RPMI7951 (cell line): ENCODE measurements around the gene TASP1. TPM values are rescaled to one million over a fixed set of nuclear protein-coding genes. Genes with fewer than 3 reads are reported as not detected.
"Not testable (repeated sequence)": the region's sequence is repeated elsewhere in the genome, so short reads cannot be mapped to it uniquely, and the experiment has no call there.

ENCODE experiments used
- DNase-seq: peaks from one replicate; pipeline ENCODE4 v3.0.0-alpha.2; 2012; ENCODE audit warnings: low read depth
- total RNA-seq: library from RNA; depleted of rRNA; stranded (reverse); fragments of >200 nt; shearing (Covaris generic); gene quantifications from 2 replicates; pipeline ENCODE4 v1.2.3, GENCODE V29; 2014

Gene TASP1
- total RNA-seq, 1 experiment from 2014 or later: 9.6 TPM

DNA sequence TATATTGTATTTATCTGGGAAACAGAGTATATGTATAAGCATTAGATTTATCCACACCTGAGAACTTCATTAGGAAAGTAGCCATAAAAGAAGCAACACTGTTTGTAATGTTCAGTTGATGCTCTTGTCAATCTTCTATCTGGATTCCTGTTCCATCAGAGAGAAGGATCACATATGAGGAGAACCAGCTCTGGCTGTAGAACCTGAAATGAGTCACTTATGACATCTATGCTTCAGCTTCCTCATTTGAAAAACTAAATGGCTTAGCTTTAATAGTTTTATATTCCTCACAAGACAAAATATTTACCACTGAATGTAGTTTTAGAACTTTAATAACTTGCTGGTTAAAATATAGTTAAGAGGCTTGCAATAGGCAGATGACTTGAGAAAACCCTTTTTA is 144.7 kb downstream of the TASP1 start:
- peak; percentile 13 for DNase-seq

DNA sequence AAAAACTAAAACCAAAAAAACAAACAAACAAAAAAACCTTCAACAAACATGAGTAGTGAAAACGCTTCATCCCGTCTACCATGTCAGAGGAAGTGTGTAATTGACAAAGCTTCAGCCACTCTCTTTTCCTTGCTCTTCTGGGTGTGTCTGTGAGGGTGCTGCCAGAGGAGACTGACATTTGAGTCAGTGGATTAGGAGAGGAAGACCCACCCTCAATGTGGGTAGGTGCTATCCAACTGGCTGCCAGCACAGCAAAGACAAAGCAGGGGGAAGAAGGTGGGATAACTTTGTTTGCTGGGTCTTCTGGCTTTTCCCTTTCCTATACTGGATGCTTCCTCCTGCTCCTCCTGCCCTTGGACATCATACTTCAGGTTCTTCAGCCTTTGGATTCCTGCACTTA is 145.6 kb downstream of the TASP1 start:
- DNase-seq: no peak

DNA sequence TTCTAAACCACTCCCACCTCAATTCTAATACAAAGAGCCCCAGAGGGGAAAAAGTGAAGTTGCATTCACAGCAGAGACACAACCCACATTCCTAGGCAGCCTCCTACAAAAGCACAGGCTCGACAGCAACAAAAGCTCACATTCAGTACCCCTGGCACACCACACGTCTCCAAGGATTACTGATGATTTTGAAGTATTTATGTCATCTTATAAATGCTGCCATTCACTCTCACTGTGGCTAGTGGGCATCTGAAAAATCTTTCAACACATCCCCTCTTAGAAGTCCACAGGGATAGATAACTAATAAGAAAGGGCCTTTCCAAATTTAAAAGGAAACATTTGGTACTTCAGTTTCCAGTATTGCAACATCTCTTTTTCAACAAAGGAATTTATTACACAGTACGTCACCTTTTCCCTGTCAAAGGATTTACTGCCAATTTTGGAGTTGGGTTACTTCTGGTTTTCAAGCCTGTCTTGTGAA is 146.7 kb downstream of the TASP1 start:
- DNase-seq: peak; percentile 73

DNA sequence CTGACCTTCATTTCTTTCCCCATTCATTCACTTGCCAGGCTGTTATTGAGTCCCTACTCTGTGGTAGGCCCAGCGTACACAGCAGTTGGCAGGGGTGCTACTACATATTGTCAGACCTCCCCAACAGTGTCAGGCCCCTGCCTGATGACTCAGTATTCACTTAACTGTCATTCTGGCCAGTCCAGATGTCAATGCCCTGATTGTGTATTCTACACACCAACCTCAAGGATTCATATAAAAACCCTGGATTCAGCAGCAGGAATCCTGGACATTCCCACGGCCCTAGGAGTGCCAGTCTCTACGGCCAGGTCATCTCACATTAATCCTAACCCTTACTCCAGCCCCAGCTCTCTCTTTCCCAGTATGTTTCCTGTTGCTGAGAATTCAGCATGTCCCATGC is 151.5 kb downstream of the TASP1 start:
- peak; percentile 83 for DNase-seq

DNA sequence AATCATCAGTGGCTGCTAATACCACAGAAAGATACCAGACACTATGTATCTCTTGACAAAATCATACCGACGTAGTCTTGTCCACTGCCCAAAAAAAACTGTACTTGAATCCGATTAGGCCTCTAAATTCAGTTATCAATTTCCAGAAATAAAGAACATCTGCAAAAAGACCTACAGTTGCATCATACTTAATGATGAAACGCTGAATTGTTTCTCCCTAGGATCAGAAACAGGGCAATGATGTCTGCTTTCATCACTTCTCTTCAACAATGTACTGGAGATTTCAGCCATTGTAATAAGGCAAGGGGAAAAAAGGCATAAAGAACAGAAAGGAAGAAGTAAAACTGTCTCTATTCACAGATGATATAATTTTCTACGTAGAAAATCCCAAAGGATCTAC is 152.0 kb downstream of the TASP1 start:
- DNase-seq: no peak

DNA sequence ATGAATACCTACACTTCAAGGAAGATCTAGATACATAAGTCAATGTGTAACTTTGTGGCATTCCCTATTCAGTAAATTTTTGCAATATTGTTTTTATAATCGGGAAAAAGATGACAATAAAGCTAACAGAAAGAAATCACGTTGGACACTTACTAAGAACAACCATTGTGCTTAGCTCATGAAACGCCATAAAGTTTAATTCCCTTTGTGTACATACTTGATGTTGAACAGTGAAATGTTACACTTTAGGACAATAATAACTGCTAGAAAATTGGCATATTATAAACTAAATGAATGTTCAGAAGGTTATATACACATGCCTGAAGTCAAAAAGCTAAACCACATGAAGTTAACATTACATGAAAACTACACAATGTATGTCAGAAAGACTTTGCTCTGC is 153.2 kb downstream of the TASP1 start:
- DNase-seq: no peak

DNA sequence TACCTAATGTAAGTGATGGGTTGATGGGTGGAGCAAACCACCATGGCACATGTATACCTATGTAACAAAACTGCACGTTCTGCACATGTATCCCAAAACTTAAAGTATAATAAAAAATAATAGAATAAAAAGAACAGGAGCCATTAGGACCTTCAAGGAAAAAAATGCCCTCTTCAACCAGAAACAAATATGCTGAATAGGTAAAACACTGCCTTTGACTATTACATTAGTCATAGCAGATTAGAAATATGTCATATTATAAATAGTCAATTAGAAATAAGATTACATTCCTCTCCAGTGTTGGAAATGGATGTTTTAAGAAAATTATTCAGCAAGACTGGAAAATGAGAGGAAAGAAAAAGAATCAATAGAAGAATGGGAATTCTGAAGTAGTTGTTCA is 153.7 kb downstream of the TASP1 start:
- not testable (repeated sequence) for DNase-seq

DNA sequence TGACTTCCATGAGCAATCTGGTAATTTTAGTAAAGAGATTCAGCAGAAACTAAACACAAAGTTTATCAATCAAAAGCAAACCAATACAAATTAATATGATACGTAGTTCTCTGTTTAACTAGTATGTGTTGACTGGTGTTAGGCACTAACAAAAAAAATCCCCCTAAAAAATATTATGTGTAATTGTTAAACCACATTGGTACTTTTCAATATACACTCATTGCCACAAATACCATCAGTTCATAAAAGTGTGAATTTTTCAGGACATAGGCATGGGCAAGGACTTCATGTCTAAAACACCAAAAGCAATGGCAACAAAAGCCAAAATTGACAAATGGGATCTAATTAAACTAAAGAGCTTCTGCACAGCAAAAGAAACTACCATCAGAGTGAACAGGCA is 155.3 kb downstream of the TASP1 start:
- DNase-seq: not testable (repeated sequence)

DNA sequence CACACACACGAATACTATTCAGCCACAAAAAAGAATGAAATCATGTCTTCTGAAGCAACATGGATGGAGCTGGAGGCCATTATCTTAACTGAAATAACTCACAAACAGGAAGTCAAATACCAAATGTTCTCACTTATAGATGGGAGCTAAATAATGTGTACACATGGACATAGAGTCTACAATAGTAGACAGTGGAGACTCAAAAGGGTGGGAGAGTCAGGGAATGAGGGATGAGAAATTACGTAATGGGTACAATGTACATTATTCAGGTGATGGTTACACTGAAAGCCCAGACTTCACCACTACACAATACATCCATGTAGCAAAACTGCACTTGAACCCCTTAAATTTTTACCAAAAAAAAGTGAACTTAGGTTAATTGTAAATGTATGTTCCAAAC is 160.4 kb downstream of the TASP1 start:
- DNase-seq: no peak

DNA sequence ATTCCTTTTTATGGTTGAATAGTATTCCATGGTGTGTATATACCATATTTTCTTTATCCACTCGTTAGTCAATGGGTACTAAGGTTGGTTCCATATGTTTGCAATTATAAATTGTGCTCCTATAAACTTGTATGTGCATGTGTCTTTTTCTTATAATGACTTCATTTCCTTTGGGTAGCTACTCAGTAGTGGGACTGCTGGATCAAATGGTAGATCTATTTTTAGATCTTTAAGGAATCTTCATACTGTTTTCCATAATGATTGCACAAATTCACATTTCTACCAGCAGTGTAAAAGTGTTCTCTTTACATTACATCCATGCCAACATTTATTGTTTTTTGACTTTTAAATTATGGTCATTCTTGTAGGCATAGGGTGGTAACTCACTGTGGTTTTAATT is 164.3 kb downstream of the TASP1 start:
- no peak for DNase-seq

DNA sequence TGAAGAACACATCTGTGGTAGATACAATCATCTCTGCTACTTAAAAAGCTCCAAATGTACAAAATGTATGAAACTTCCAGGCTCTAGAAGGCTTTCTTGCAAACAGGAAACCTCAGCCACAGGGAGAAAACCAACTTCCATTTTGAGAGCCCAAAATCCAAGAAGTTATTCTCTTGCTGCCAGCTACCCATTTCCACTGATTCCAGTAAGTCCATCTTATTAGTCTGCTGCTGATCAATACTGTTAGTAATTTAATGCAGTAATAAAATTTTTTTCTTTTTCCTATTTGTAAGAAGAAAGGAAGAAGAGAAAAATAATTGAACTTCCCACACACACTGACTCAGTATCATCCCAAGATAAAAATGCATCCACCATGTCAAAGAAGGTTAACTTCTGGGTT is 169.5 kb downstream of the TASP1 start:
- no peak for DNase-seq

DNA sequence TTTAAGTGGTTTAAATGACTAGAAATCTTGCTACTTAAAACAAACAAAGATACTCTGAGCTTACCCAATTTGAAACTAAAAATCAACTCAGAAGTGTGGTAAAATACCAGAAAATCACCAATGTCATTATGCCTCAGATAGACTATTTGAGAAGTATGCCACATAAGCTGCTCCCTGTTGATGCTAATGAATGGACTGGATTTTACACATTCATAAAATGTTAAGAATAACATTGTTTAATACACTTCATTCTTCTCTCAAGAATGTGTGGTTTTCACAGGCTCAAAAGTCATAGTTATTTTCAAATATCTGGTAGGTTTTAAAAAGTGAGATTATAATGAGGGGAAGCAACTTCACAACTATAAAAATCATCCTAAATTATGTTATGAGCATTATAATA is 170.6 kb downstream of the TASP1 start:
- no peak for DNase-seq

DNA sequence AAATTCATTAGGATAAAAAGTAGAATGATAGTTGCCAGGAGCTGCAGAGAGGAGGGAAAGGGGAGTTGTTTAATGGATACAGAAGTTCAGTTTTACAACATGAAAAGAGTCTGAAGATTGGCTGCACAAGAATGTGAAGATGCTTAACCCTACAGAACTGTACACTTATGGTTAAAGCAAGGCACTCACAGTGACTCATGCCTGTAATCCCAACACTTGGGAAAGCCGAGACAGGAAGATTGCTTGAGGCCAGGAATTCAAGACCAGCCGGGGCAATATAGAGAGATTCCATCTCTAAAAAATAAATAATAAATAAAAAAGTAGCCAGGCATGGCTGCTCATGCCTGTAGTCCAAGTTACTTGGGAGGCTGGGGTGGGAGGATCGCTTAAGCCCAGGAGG is 174.0 kb downstream of the TASP1 start:
- peak; percentile 71 for DNase-seq

DNA sequence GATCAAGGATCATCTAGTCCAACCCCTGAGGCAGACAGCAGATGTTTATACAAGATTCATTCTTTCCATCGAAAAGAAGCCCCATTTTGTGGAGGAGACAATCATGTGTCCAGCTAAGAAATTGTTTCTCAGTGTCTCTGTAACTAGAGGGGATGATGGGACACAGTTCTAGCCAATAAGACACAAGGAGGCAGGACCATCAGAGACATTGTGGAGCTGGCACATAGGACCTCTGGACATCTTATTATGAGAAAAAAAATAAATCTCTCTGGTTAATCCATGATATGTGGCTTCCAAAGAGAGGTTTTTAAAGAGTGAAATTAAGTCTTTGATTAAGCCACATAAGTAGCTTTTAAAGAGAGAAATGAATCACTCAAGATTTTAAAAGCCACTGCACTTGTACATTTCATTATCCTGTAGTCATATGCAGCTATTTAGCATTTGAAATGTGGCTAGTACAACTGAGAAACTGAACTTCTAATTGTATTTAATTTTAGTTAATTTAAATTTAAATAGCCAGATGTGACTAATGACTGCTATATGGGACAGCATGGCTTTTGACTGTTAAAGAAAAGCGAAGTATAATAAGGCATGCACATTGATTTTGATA is 176.8 kb downstream of the TASP1 start:
- no peak for DNase-seq

DNA sequence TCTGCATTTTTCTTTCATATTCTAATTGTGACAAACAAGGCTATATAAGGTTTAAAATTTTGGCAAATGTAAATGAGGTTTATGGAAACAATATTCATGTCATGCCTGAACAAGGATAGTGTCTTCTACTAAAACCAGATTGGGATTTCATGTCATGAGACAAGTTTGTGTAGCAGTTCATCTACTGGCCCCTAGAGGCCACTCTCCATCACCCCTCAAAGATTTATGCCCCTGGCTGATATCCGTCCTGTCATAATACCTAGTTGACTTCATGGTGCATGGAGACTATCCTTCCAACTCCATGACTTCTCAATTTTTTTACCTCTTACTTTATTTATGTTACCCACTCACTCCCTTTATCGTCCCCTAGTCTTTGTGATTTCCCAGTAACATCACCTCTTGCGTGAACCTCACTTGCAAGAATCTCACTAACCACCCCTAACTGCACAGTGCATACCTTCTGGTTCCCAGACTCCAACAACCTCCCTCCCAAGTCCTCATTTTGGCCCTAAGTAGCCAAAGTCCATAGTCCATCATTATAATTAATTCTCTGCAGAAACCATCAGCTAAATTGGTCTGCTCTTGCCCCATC is 179.8 kb downstream of the TASP1 start:
- peak; percentile 64 for DNase-seq

DNA sequence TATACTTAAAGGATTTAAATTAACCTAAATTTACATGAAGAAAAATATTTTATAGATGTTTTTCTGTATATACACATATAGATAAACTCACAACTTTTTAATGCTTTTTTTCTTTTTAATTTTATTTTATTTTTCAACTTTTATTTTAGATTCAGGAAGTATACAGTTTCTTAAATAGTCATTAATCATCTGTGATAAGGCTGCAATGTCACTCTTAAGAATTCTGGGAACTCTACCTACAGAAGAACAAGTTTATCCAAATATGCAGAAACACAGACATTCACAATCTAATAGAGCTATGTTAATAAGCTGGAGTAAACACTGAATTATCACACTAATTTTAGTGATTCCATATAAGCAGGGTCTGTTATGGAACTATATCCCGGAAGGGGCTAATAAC is 181.2 kb downstream of the TASP1 start:
- no peak for DNase-seq

DNA sequence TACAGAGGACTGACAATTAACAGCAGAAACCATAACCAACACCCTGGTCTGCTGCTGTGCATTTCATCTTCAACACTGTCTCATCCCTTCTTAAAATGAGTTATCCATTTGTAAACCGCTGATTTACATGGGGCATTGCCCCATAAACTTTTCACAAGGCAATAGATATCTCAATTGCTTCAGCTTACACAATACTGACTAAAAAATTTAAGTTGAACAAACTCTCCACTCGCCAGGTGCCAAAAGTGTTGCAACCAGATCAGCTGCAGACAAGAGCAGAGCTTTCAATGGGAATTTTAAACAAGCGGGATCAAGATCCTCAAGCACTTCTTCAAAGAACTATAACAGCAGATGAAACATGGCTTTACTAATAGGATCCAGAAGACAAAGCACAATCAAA is 183.0 kb downstream of the TASP1 start:
- DNase-seq: no peak

DNA sequence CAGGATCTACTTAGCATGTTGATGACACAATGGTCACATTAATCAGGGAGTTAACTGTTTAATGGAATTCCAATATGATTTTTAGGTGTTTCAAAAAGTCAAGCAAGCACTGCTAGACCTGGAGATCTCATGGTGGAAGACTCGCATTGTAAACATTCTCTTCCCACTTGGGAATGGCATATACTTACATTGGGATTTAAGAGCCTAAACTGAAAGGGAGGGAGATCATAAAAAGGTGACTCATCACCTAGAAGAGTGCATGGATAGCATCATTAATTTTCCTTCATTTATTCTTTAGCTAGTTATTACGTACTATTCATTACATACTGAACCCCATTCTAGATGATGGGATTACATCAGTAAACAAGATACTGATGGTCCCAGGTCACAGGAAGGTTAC is 185.4 kb downstream of the TASP1 start:
- no peak for DNase-seq

DNA sequence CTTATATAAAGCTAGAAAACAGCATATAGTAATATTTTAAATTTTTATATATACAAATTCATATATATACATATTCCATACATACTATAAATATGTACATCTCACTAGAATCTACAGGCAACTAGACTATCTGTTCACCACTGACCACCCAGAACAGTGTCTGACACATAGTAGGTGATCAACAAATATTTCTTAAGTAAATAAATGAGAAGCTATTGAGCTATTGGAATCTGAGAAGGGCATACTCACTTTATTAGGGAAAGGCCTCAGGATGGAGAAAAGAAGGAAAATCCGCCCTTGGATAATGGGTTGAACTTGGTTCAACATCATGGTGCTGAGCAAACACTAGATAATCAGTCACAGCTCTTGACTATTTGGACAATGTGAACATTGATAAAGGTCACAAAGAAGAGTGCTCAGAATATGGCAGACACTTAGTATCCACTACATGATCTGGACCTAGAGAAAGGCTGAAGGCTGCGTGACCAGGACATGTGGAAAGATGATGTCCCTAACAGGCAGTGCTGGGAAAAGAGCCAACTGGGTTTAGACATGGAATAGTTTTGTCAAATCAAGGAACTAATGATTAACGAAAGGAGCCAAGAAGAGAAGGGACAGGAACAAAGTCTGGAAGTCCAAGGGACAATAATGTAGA is 186.1 kb downstream of the TASP1 start:
- no peak for DNase-seq

DNA sequence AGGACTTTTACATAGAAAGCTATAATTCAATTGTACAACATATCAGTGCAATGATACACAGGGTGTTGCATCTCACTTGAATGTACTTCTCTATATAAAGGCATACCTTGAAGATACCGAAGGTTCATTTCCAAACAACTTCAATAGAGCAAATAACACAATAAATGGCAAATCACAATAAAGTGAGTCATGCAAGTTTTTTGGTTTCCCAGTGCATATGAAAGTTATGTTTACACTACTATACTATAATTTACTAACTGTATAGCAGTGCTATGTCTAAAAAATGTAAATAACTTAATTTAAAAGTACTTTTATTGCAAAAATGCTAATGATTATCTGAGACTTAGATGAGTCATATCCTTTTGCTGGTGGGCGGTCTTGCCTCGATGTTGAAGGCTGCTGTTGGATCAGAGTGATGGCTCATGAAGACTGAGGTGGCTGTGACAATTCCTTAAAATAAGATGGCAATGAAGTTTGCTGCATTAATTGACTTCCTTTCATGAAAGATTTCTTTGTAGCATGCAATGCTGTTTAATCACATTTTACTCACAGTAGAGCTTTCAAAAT is 188.8 kb downstream of the TASP1 start:
- peak; percentile 29 for DNase-seq

DNA sequence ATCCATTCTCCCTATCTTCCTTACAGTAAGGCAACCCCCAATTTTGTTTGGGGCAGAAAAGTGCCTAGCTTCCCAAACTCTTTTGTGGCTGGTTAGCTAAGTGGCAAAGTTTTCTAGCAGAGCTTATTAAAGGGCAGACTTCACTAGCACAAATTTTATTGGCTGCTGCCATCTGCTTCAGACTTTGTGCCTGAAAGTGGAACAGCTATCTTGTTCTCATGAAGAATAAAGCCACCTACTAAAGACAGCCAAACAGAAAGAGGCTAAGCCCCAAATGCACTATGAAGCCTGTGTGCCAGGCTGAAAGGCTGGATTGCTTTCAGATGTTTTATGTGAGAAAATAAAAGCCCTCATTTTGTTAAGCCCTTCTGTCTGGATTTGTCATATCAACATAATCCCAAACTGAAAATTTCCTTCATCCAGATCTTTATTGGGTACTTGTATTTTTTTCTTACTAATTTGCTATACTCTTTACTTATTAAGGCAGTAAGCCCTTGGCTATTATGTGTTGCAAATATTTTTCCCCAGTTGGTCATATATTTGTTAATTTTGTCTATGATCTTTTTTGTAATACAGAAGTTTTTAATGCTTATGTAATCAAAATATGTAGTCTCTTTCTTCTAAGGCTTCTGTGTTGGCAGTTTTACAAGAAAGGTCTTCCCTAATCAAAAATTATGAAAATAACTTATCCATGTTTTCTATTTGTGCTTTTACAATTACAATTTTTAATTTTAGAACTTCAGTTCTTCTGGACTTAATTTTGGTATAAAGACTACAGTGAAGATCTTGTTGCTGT is 191.1 kb downstream of the TASP1 start:
- DNase-seq: no peak

DNA sequence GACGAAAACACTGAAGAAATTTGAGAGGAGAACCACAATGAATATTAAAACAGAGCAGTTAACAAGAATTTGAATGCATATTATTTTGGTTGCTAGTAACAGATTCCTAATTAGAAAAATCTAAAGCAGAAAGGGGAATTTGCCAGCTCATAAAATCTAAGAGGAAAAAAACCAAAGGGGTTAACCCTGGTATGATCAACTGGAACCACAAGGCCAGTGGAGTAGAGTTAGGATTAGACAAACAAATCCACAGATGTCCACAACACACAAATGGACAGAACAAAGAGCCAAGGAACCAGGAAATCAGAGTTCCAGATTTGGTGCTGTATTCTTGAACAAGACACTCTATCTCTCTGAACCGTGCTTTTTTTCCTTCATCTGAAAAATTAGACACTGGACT is 195.0 kb downstream of the TASP1 start:
- no peak for DNase-seq
